Measurements from ENCODE around the gene QSER1. TPM values are rescaled to one million over a fixed set of nuclear protein-coding genes. Genes with fewer than 3 reads are reported as not detected.
A peak's percentile ranks its signal among the peaks of the same experiment; 100 is the strongest.
"Not testable (repeated sequence)": the region's sequence is repeated elsewhere in the genome, so short reads cannot be mapped to it uniquely, and the experiment has no call there.

QSER1 gene
- total RNA-seq, 2 experiments from 2014 or later, result 11.8 to 16.6 TPM

- ChIA-PET POLR2A (interaction anchor here (0.7 kb wide), 1 partner anchor 384 kb away, joined by 3 read pairs; no protein-coding TSS in a partner anchor), CTCF (interaction anchor here (1.9 to 5.3 kb wide), 4 partner anchors 10 to 102 kb away, joined by 4 to 96 read pairs (median 8); no protein-coding TSS in a partner anchor)
- ATAC-seq, result peak; percentile 39
- no peak for DNase-seq
- intact Hi-C loops (cut with DNase I, micrococcal nuclease), result loop anchor here (2.0 to 5.0 kb wide), 4 partner anchors 49 to 365 kb away; no protein-coding TSS in a partner anchor
- Mint-ChIP-seq H3K4me1 (peaks cover 11% of the 10 kb centered on the region), H3K36me3 (ENCODE audit: low read depth) (peaks cover 18% of the 10 kb centered on the region), H3K4me3 (no peak overlapping the region), H3K27ac (no peak overlapping the region), H3K9me3 (ENCODE audit: low read depth) (no peaks in the 10 kb centered on the region), H3K27me3 (no peaks in the 10 kb centered on the region)
These were observed 69.4 kb downstream of the QSER1 start for GRCh38 chr11:32962016-32962415.

- no peaks in the 10 kb centered on the region for H3K9me3 Mint-ChIP-seq (ENCODE audit: low read depth)
- H3K4me3 Mint-ChIP-seq, result no peak overlapping the region
- ChIA-PET CTCF (interaction anchor here (6.8 kb wide), 1 partner anchor 101 kb away, joined by 46 read pairs; no protein-coding TSS in a partner anchor), POLR2A (no interaction called here)
- no peak for ATAC-seq
- no peaks in the 10 kb centered on the region for H3K27me3 Mint-ChIP-seq
- DNase-seq, result no peak
- H3K4me1 Mint-ChIP-seq, result peaks cover 11% of the 10 kb centered on the region
- H3K27ac Mint-ChIP-seq, result no peak overlapping the region
- peaks cover 22% of the 10 kb centered on the region for H3K36me3 Mint-ChIP-seq (ENCODE audit: low read depth)
- intact Hi-C loops (cut with DNase I, micrococcal nuclease), result loop anchor here (2.0 to 5.0 kb wide), 4 partner anchors 47 to 364 kb away; no protein-coding TSS in a partner anchor
These were observed 71.1 kb downstream of the QSER1 start for GRCh38 chr11:32963721-32964120.

DNA sequence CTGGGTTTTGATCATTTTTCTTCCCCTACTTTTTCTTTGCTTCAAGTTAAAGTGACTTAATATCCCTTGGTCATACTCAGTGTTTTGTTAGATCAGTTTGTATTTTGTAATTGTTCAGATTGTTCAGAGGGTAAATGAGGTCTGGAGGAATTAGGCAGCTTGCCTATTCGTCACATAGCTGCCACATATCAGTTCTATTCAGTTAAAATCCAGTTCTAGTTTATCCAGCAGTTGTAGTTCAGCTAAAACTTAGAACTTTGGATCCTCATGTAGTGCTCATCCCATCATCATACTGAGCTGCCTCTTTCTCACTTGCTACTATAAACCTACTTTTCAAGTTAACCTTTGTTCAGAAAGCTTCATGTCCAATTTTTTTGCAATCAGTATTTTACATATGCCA is 75.9 kb downstream of the QSER1 start:
- Mint-ChIP-seq H3K27ac (no peak overlapping the region), H3K9me3 (ENCODE audit: low read depth) (no peaks in the 10 kb centered on the region), H3K27me3 (no peaks in the 10 kb centered on the region), H3K4me1 (no peaks in the 10 kb centered on the region), H3K4me3 (no peak overlapping the region), H3K36me3 (ENCODE audit: low read depth) (peaks cover 21% of the 10 kb centered on the region)
- ChIA-PET POLR2A (no interaction called here), CTCF (interaction anchor here (0.8 to 6.8 kb wide), 9 partner anchors 10 to 190 kb away, joined by 3 to 46 read pairs (median 4); no protein-coding TSS in a partner anchor)
- ATAC-seq (no peak), DNase-seq (no peak)
- intact Hi-C loops (cut with DNase I, micrococcal nuclease), result no loop called here

GRCh38 chr11:32972233-32972632 is 79.6 kb downstream of the QSER1 start:
- H3K36me3 Mint-ChIP-seq (ENCODE audit: low read depth), result peaks cover 22% of the 10 kb centered on the region
- ATAC-seq; H3K4me1 Mint-ChIP-seq; H3K27me3 Mint-ChIP-seq; H3K27ac Mint-ChIP-seq; H3K9me3 Mint-ChIP-seq (ENCODE audit: low read depth); DNase-seq; intact Hi-C loops (cut with DNase I, micrococcal nuclease); H3K4me3 Mint-ChIP-seq; POLR2A ChIA-PET: not testable (repeated sequence)
- CTCF ChIA-PET, result interaction anchor here (1.3 to 1.9 kb wide), 2 partner anchors 11 to 93 kb away, joined by 5 to 9 read pairs; no protein-coding TSS in a partner anchor

GRCh38 chr11:32972781-32973180 is 80.2 kb downstream of the QSER1 start:
- H3K4me3 Mint-ChIP-seq, result no peak overlapping the region
- ChIA-PET POLR2A (no interaction called here), CTCF (no interaction called here)
- H3K9me3 Mint-ChIP-seq (ENCODE audit: low read depth), result no peaks in the 10 kb centered on the region
- DNase-seq (no peak), ATAC-seq (no peak)
- H3K36me3 Mint-ChIP-seq (ENCODE audit: low read depth), result peaks cover 26% of the 10 kb centered on the region
- intact Hi-C loops (cut with DNase I, micrococcal nuclease), result no loop called here
- no peak overlapping the region for H3K27ac Mint-ChIP-seq
- no peaks in the 10 kb centered on the region for H3K27me3 Mint-ChIP-seq
- no peaks in the 10 kb centered on the region for H3K4me1 Mint-ChIP-seq

GRCh38 chr11:32982626-32983025 is 90.0 kb downstream of the QSER1 start:
- ChIA-PET CTCF (interaction anchor here (0.5 to 2.7 kb wide), 5 partner anchors 22 to 361 kb away, joined by 3 to 16 read pairs (median 4); no protein-coding TSS in a partner anchor), POLR2A (no interaction called here)
- ATAC-seq (no peak), DNase-seq (no peak)
- Mint-ChIP-seq H3K27ac (no peak overlapping the region), H3K27me3 (no peaks in the 10 kb centered on the region), H3K4me1 (no peaks in the 10 kb centered on the region), H3K36me3 (ENCODE audit: low read depth) (peaks cover 4% of the 10 kb centered on the region), H3K9me3 (ENCODE audit: low read depth) (no peaks in the 10 kb centered on the region), H3K4me3 (no peak overlapping the region)
- intact Hi-C loops (cut with DNase I, micrococcal nuclease), result no loop called here

GRCh38 chr11:32983506-32983905 is 90.9 kb downstream of the QSER1 start:
- POLR2A ChIA-PET, result no interaction called here
- no peak for DNase-seq
- H3K9me3 Mint-ChIP-seq (ENCODE audit: low read depth), result no peaks in the 10 kb centered on the region

GRCh38 chr11:32985600-32985999 is 93.0 kb downstream of the QSER1 start:
- no peak for ATAC-seq
- H3K9me3 Mint-ChIP-seq (ENCODE audit: low read depth), result no peaks in the 10 kb centered on the region

More at GRCh38 chr11:32983506-32983905, 90.9 kb downstream of the QSER1 start:
- Mint-ChIP-seq H3K36me3 (ENCODE audit: low read depth) (no peaks in the 10 kb centered on the region), H3K4me1 (no peaks in the 10 kb centered on the region), H3K27ac (no peak overlapping the region), H3K27me3 (no peaks in the 10 kb centered on the region), H3K4me3 (no peak overlapping the region)
- ATAC-seq, result no peak
- CTCF ChIA-PET, result interaction anchor here (0.7 to 2.7 kb wide), 5 partner anchors 15 to 361 kb away, joined by 3 to 16 read pairs (median 4); no protein-coding TSS in a partner anchor
- intact Hi-C loops (cut with DNase I, micrococcal nuclease), result no loop called here

GRCh38 chr11:32987851-32988250 is 95.2 kb downstream of the QSER1 start:
- Mint-ChIP-seq H3K36me3 (ENCODE audit: low read depth) (no peaks in the 10 kb centered on the region), H3K27me3 (no peaks in the 10 kb centered on the region), H3K4me1 (no peaks in the 10 kb centered on the region), H3K27ac (no peak overlapping the region), H3K9me3 (ENCODE audit: low read depth) (peaks cover 3% of the 10 kb centered on the region), H3K4me3 (no peak overlapping the region)
- ATAC-seq (no peak), DNase-seq (no peak)
- intact Hi-C loops (cut with DNase I, micrococcal nuclease), result no loop called here
- POLR2A ChIA-PET, result no interaction called here
- CTCF ChIA-PET, result interaction anchor here (0.9 kb wide), 1 partner anchor 199 kb away, joined by 3 read pairs; no protein-coding TSS in a partner anchor

More at GRCh38 chr11:32985600-32985999, 93.0 kb downstream of the QSER1 start:
- Mint-ChIP-seq H3K36me3 (ENCODE audit: low read depth) (no peaks in the 10 kb centered on the region), H3K27ac (no peak overlapping the region), H3K27me3 (no peaks in the 10 kb centered on the region), H3K4me1 (no peaks in the 10 kb centered on the region), H3K4me3 (no peak overlapping the region)
- POLR2A ChIA-PET, result no interaction called here
- CTCF ChIA-PET, result interaction anchor here (1.3 kb wide), 1 partner anchor 16 kb away, joined by 4 read pairs; no protein-coding TSS in a partner anchor
- intact Hi-C loops (cut with DNase I, micrococcal nuclease), result no loop called here
- no peak for DNase-seq

- no peak overlapping the region for H3K4me3 Mint-ChIP-seq
- H3K9me3 Mint-ChIP-seq (ENCODE audit: low read depth), result peaks cover 3% of the 10 kb centered on the region
- no peaks in the 10 kb centered on the region for H3K36me3 Mint-ChIP-seq (ENCODE audit: low read depth)
- intact Hi-C loops (cut with DNase I, micrococcal nuclease), result no loop called here
- DNase-seq (no peak), ATAC-seq (no peak)
- no peaks in the 10 kb centered on the region for H3K4me1 Mint-ChIP-seq
- ChIA-PET POLR2A (no interaction called here), CTCF (no interaction called here)
- H3K27ac Mint-ChIP-seq, result no peak overlapping the region
- no peaks in the 10 kb centered on the region for H3K27me3 Mint-ChIP-seq
These were observed 97.9 kb downstream of the QSER1 start for GRCh38 chr11:32990481-32990880.

GRCh38 chr11:32991427-32991826 is 98.8 kb downstream of the QSER1 start:
- CTCF ChIA-PET, result interaction anchor here (0.6 kb wide), 2 partner anchors 15 to 135 kb away, joined by 3 to 4 read pairs; no protein-coding TSS in a partner anchor
- Mint-ChIP-seq H3K4me1 (no peaks in the 10 kb centered on the region), H3K9me3 (ENCODE audit: low read depth) (peaks cover 3% of the 10 kb centered on the region), H3K27ac (no peak overlapping the region), H3K4me3 (no peak overlapping the region), H3K36me3 (ENCODE audit: low read depth) (no peaks in the 10 kb centered on the region), H3K27me3 (peaks cover 4% of the 10 kb centered on the region)
- DNase-seq (no peak), ATAC-seq (no peak)
- intact Hi-C loops (cut with DNase I, micrococcal nuclease), result no loop called here
- POLR2A ChIA-PET, result no interaction called here

GRCh38 chr11:32991898-32992297 is 99.3 kb downstream of the QSER1 start:
- ChIA-PET CTCF (interaction anchor here (0.6 to 0.7 kb wide), 3 partner anchors 16 to 135 kb away, joined by 3 to 4 read pairs (median 3); no protein-coding TSS in a partner anchor), POLR2A (no interaction called here)
- Mint-ChIP-seq H3K27me3 (peaks cover 4% of the 10 kb centered on the region), H3K4me1 (no peaks in the 10 kb centered on the region), H3K9me3 (ENCODE audit: low read depth) (peaks cover 3% of the 10 kb centered on the region), H3K4me3 (no peak overlapping the region), H3K27ac (no peak overlapping the region), H3K36me3 (ENCODE audit: low read depth) (no peaks in the 10 kb centered on the region)
- intact Hi-C loops (cut with DNase I, micrococcal nuclease), result no loop called here
- DNase-seq, result no peak
- ATAC-seq, result no peak
